Hematopoietic multipotent progenitor cell (in vitro differentiated cells): Measurements from ENCODE around the gene RPL22L1. TPM values are rescaled to one million over a fixed set of nuclear protein-coding genes. Genes with fewer than 3 reads are reported as not detected.
"Not testable (repeated sequence)": the region's sequence is repeated elsewhere in the genome, so short reads cannot be mapped to it uniquely, and the experiment has no call there.

Experiments used
- DNase-seq, 3 donors: peaks; one replicate each; pipeline ENCODE4 v3.0.0-alpha.2; 2011 to 2015; ENCODE audit warnings: low read depth in 2 of 3, low spot score in 2 of 3
- total RNA-seq: library from RNA; depleted of rRNA; stranded (reverse); fragments of >200 nt; gene quantifications from one replicate; pipeline ENCODE4 v1.2.3, GENCODE V29; 2012

The RPL22L1 gene
- total RNA-seq, result 13.7 TPM

DNA sequence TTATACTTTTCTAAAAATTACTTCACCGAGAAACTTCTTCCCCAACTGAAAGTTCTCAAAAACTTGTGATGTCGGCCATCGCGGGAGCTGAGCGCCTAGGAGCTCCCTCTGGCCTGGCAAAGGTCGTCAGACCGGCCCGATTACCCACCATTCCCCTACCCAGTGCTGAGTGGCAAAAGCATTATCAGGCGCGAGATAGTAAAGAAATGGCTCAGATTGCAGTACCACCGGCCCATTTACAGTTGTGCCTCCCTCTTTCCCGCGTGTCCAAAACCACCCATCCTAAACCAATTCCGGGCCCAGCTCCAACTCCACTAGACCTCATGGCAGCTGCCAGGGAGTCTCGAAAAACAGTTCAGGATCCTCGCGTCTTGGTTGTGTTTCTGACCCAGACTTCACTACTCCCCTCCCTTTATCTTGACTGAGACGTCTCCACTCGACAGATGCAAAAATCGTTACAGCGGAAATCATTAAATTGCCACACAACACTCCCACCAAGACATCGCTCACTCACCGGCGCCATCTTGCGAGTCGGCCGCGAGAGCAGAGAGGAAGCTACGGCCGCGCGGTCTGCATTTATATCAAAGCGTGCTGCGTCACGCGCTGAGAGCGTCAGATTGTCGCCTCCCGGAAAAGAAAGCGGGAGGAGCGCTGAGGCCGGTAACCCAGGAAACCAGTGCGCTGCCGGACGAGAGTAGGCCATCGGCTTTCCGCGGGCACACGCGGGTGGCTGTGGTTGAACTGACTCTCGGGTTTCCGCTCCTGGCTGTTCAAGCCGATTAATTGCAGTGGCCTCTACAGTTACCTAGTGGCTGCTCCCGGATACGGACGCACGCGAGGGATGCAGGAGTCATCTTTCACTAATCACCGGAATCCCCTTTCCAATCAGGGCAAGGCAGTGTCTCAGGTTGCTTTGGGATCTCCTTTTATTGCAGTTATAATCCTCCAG is at the start of gene RPL22L1:
RPL22L1 (minus strand) TSS at position 551 of the 949 bp plus-strand sequence; CDS start at position 523, 28 bp downstream.
- peak; percentile 92 to 98 (median 97) for DNase-seq

DNA sequence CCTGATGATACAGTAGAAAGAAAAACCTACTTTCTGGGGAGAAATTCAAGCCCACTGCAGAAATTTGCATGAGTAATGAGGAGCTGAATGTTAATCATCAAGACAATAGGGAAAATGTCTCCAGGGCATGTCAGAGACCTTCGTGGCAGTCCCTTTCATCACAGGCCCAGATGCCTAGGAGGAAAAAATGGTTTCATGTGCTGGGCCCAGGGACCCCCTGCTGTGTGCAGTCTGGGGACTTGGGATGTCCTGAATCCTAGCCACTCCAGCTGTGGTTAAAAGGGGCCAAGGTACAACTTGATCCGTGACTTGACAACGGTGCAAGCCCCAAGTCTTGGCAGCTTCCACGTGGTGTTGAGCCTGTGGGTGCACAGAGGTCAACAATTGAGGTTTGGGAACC is 48.7 kb upstream of the RPL22L1 start:
- no peak for DNase-seq

DNA sequence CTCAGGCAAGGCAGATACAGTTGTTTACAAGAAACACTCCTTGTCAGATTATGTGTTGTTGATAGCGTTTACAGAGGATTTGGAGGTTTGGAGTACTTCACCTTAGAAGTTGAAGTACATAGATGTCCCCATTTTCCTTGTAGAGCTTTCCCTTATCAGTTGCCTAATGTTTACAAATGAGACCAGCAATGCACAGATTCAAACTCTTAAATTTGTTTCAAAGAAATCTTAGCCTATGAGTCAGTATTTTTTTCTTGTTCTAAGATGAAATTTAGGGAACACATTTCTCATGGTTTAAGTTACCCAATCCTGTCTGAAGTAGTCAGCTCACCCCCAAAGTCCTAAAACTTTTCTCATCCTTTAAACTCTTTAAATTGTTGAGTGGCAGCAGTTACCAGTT is 44.7 kb upstream of the RPL22L1 start:
- no peak for DNase-seq

GRCh38 chr3:170914212-170914611 is 44.2 kb upstream of the RPL22L1 start:
- no peak for DNase-seq

- no peak for DNase-seq
Observed at GRCh38 chr3:170911051-170911450, 41.1 kb upstream of the RPL22L1 start.

GRCh38 chr3:170910542-170910941 is 40.5 kb upstream of the RPL22L1 start:
- DNase-seq, result no peak

- DNase-seq, result peak in 2 of 3 donors; percentile 7 to 10
Observed at GRCh38 chr3:170909129-170909903, 39.3 kb upstream of the RPL22L1 start.

- DNase-seq, result peak; percentile 86 to 97 (median 96)
Observed at GRCh38 chr3:170908235-170909116, 38.5 kb upstream of the RPL22L1 start, which contains the start of gene EIF5A2. Gene EIF5A2, minus strand, starts transcription at chr3:170908637. Its CDS starts 831 bp downstream, at chr3:170907806.

GRCh38 chr3:170907637-170908234 is 37.7 kb upstream of the RPL22L1 start:
- peak in 2 of 3 donors; percentile 8 to 12 for DNase-seq

DNA sequence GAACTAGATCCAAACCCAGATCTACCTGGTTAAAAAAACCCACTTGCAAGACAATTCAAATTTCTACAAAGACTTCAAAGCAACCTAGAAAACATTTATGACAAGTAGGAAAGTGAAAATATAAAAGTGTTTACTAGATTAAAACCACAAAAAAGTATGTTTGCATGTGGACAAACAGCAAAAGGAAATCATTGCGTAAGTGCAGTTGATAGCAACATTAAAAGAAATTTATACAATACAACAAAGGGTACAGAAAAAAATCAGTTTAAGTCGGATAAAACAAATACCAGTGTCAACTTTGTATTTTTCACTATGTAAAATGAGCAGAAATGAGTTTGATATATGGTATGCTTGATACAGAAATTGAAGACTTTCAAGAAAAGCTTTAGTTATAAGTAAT is 35.9 kb upstream of the RPL22L1 start:
- no peak for DNase-seq

GRCh38 chr3:170903123-170903522 is 33.1 kb upstream of the RPL22L1 start:
- DNase-seq, result no peak

DNA sequence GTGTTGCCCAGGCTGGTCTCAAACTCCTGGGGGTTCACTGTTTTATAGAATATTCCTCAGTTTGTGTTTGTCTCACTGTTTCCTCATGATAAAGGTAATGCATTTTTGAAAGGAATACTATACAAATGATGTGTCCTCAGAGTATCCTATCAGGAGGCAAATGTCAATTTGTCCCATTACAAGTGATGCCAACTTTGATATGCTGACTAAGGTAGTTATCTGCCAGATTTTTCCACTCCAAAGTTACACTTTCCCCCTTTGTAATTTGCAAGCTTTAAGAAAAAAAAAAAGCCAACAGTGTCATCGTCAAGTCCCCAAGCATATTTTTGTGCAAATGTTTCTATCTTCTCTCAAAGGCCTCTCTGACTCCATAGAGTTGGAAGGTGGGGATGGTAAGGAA is 29.5 kb upstream of the RPL22L1 start:
- DNase-seq, result no peak

GRCh38 chr3:170897978-170898377 is 28.0 kb upstream of the RPL22L1 start:
- DNase-seq, result no peak

DNA sequence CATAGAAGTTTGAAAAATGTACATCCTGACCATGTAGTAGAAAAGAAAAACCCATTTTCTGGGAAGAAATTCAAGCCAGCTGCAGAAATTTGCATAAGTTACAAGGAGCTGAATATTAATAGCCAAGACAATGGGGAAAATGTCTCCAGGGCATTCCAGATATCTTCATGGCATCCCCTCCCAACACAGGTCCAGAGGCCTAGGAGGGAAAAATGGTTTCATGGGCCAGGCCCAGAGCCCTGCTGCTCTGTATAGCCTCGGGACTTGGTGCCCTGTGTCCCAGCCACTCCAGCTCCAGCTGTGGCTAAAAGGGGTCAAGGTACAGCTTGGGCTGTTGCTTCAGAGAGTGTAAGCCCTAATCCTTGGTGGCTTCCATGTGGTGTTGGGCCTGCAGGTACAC is 27.2 kb upstream of the RPL22L1 start:
- DNase-seq, result not testable (repeated sequence)

- DNase-seq, result no peak
Observed at GRCh38 chr3:170896781-170897180, 26.8 kb upstream of the RPL22L1 start.

DNA sequence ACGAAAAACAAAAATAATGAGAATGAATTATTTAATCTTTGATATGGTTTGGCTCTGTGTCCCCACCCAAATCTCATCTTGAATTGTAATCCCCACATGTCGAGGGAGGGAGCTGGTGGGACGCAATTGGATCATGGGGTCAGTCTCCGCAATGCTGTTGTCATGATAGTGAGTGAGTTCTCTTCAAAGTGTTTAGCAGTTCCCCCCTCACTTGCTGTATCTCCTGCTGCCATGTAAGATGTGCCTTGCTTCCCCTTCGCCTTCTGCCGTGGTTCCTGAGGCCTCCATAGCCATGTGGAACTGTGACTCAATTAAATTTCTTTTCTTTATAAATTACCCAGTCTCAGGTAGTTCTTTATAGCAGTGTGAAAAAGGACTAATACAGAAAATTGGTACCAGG is 26.3 kb upstream of the RPL22L1 start:
- DNase-seq, result not testable (repeated sequence)

DNA sequence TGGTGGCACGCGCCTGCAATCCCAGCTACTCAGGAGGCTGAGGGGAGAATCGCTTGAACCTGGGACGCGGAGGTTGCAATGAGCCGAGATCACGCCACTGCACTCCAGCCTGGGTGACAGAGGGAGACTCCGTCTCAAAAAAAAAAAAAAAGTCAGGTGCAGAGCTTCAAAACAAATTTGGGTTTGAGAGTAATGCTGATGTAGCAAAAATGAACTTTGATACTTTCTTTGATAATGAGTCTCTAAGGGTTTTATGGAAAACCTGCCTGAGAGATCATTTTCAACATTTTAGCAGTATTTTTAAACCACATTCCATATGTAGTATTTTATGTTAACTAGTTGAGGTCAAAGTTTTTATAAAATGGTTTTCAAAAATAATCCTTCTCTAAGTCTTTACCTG is 23.9 kb upstream of the RPL22L1 start:
- DNase-seq, result no peak

DNA sequence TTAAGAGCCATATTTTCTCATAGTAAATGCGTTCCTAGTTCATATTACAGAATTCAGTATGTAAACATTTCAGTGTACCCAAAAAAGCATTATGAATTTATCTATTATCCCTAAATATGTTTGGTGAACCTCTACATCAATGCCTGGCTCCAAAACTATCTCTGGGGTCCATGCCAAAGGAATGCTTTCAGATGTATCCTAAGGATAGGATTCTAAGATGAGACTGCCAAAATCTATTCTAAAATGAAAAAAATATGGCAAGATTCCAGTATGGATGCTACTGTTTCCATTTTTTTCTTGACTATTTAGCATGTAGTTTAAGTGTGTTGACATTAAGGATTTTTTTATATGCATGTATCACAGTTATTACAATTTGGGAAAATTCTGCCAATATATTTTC is 19.6 kb upstream of the RPL22L1 start:
- no peak for DNase-seq

DNA sequence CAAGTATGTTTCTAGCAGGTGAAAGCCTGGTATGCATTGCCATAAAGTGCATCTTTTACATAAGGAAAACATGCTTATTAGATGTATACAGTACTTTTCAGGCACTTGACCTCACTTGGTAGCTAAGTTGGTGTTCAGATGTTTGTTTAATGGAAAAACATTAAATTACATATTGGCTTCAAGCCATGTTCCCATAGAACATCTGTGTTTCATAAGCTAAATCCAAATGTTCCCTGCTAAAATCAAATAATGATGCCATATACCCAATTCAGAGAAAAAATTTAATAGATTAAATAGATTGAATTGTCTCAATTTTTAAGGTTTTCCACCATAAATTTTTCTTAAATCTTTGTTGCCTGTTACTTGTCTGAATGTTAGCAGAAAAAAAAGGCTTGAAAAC is 19.1 kb upstream of the RPL22L1 start:
- DNase-seq, result no peak
